Activated CD4-positive, alpha-beta memory T cell treated with anti-CD3 and anti-CD28 coated beads, Interleukin-2, amount 10 ng/mL, durations not matched to agents 7 days and 5 days (primary cell): Measurements from ENCODE around the gene MCOLN2. TPM values are rescaled to one million over a fixed set of nuclear protein-coding genes. Genes with fewer than 3 reads are reported as not detected.

Experiments
- CTCF ChIA-PET: fragments of 350-600 bp; sonication (Branson Sonifier 250); formaldehyde crosslinking; loops from one replicate; lab custom pipeline; 2021; ENCODE audit warnings: antibody characterized with exemption, inconsistent platforms; lab: Charles Lee
- POLR2A ChIA-PET: fragments of 350-600 bp; sonication (Branson Sonifier 250); formaldehyde crosslinking; loops from one replicate; lab custom pipeline; 2021; ENCODE audit warnings: antibody characterized with exemption; lab: Charles Lee
- DNase-seq: peaks from one replicate; pipeline ENCODE4 v3.0.0-alpha.2; 2020
- H3K27ac Mint-ChIP-seq: one replicate; pipeline ENCODE4 v1.8.0; 2021; ENCODE audit warnings: mild to moderate bottlenecking, mixed read lengths
- H3K27me3 Mint-ChIP-seq: one replicate; pipeline ENCODE4 v1.8.0; 2021; ENCODE audit warnings: mixed read lengths
- H3K36me3 Mint-ChIP-seq: one replicate; pipeline ENCODE4 v1.8.0; 2021; ENCODE audit warnings: low read depth, mixed read lengths
- H3K4me1 Mint-ChIP-seq: one replicate; pipeline ENCODE4 v1.8.0; 2021; ENCODE audit warnings: mixed read lengths
- H3K4me3 Mint-ChIP-seq: one replicate; pipeline ENCODE4 v1.8.0; 2021; ENCODE audit warnings: mild to moderate bottlenecking, mixed read lengths
- H3K9me3 Mint-ChIP-seq: one replicate; pipeline ENCODE4 v1.8.0; 2021; ENCODE audit warnings: mixed read lengths
- total RNA-seq, 2 experiments: library from RNA; stranded (reverse); gene quantifications; one replicate each; pipeline ENCODE4 v1.2.3, GENCODE V29; 2021

The MCOLN2 gene
- 10 to 100 TPM; 27.2 to 28.2 TPM for total RNA-seq

DNA sequence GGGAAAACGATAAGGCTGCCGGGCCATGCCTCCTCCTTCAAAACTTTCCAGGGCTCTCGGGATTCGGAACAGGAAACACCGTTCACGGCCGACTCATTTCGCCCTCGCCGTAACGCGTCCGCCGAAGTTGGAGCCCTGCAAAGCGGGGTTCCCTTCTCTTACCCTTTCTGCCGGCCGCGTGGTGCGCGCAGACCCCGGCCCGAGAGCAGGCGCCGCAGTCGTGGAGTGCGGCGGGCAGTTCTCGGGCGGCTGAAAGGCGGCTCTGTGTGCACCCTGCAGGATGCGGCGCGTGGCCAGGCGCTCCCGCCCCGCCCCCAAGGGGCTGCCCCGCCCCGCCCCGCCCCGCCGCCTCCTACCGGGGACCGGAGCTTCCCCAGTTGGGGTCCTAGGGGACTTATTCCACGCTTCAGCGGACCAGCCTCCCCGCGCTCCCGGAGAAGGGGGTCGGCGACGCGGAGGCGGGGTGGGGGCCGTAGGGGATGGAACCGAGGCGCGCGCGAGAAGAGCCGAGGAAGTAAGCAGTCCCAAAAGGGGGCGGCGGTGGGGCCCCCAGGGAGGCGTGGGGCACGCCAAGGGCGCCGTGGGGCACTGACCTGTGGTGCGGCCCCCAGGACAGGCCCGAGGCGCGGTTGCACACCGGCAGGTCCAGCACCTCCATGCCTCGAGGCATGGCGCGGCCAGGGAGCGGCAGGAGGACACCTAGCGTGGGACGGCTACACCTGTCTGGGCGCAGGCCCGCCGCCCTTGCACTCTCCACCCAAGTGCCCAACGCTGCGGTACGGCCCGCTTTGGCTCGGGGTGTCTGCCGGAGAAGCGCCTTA, at the start of gene MCOLN2:
Gene MCOLN2, minus strand, starts transcription at position 268 of the 821 bp plus-strand sequence. Its CDS starts 241 bp downstream, at position 27.
- peak; percentile 66 for DNase-seq
- ChIA-PET POLR2A (interaction anchor here (0.6 to 3.7 kb wide), 8 partner anchors 14 to 424 kb away, joined by 3 to 34 read pairs (median 11); partner anchors contain the start of gene BCL10), CTCF (interaction anchor here (0.6 to 3.9 kb wide), 5 partner anchors 25 to 263 kb away, joined by 3 to 19 read pairs (median 10); partner anchors contain the start of gene C1orf52)
- H3K9me3 Mint-ChIP-seq = no peaks in the 10 kb centered on the region
- H3K4me1 Mint-ChIP-seq = peaks cover 50% of the 10 kb centered on the region
- peaks cover 20% of the 10 kb centered on the region for H3K36me3 Mint-ChIP-seq
- peaks cover 25% of the 10 kb centered on the region for H3K27me3 Mint-ChIP-seq
- H3K4me3 Mint-ChIP-seq = peak within 1 kb of the TSS; percentile 79
- H3K27ac Mint-ChIP-seq = peak within 1 kb of the TSS; percentile 76

DNA sequence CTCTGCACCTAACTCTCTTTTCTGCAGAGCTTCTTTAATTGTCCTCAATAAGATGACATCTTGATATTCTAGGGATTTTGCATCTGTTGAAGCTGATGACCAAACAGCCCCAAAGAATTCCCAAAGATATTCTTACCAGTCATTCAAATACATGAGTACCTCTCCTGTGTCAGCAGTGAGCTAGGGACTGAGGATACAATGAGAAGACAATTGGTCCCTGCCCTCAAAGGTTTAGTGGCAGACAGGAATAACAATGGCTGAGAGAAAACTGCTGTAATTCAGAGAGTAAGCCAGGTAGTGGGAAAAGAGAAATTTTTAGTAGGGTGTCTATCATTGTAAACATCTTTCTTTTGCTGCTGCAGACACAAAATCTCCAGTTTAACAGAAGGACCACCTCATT, 45.5 kb upstream of the MCOLN2 start:
- no peak overlapping the region for H3K4me3 Mint-ChIP-seq

DNA sequence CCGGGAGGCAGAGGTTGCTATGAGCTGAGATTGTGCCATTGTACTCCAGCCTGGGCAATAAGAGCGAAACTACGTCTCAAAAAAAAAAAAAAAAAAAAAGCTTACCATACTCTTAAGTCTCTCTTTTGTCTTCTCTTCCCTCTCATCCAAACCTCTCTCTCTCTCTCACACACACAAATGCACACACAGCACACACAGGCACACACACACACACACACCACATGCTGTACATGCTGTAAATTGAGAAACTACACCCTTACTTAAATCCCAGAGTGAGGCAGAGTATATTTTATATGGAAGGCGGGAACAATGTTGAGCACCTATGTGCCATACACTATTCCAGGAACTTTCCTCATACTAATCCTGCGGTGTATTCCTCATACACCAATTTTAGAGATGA, 44.9 kb upstream of the MCOLN2 start:
- Mint-ChIP-seq H3K36me3 (no peaks in the 10 kb centered on the region), H3K27me3 (peaks cover 40% of the 10 kb centered on the region), H3K9me3 (no peaks in the 10 kb centered on the region), H3K27ac (no peak overlapping the region), H3K4me3 (no peak overlapping the region), H3K4me1 (no peaks in the 10 kb centered on the region)
- no peak for DNase-seq
- ChIA-PET CTCF (interaction anchor here (0.7 to 0.9 kb wide), 2 partner anchors 40 to 97 kb away, joined by 3 read pairs; no protein-coding TSS in a partner anchor), POLR2A (no interaction called here)

More for the DNA sequence above, 45.5 kb upstream of the MCOLN2 start:
- H3K9me3 Mint-ChIP-seq = no peaks in the 10 kb centered on the region
- ChIA-PET CTCF (interaction anchor here (0.6 kb wide), 1 partner anchor 97 kb away, joined by 3 read pairs; no protein-coding TSS in a partner anchor), POLR2A (no interaction called here)
- H3K27ac Mint-ChIP-seq = no peak overlapping the region
- H3K27me3 Mint-ChIP-seq = peaks cover 46% of the 10 kb centered on the region
- DNase-seq = no peak
- H3K4me1 Mint-ChIP-seq = peaks cover 3% of the 10 kb centered on the region
- no peaks in the 10 kb centered on the region for H3K36me3 Mint-ChIP-seq

DNA sequence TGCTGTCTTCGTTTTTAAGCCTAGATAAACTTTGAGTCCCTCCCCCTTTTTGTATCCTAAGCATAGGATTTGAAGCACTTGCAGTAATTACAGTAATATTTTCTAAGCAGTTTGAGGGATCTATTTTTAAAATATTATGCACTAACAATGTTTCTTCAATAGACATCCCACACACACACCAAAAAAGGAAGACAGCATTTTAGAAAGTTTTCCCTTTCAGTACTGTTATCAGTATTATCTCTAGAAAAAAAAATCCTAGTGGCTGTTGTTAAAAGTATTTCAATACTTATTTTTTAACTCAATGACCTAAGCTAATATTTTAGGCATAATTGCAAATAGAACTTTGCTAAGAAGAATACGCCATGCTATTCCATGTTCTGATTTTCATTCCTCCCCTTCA, 36.3 kb upstream of the MCOLN2 start:
- POLR2A ChIA-PET = no interaction called here
- no peaks in the 10 kb centered on the region for H3K4me1 Mint-ChIP-seq
- CTCF ChIA-PET = interaction anchor here (1.8 to 2.4 kb wide), 2 partner anchors 88 to 221 kb away, joined by 6 read pairs; no protein-coding TSS in a partner anchor
- H3K36me3 Mint-ChIP-seq = no peaks in the 10 kb centered on the region
- no peaks in the 10 kb centered on the region for H3K9me3 Mint-ChIP-seq
- DNase-seq = no peak
- H3K27me3 Mint-ChIP-seq = peaks cover 3% of the 10 kb centered on the region
- no peak overlapping the region for H3K27ac Mint-ChIP-seq
- H3K4me3 Mint-ChIP-seq = no peak overlapping the region

DNA sequence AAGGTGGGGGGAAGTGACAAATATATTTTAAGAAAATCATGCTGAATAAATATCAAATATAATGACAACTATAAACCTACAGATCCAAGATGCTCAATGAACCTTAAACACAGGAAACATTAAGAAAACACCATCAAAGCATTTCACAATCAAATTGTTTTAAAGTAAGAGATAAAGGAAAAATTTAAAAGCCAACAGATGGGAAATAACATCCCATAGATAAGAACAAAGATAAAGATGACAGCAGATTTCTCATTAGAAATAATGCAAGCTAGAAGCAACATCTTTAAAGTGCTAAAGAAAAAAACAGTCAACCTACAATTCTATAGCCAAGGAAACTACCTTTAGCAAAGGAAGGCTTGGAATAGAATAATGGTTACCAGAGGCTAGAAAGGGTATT, 33.6 kb upstream of the MCOLN2 start:
- Mint-ChIP-seq H3K4me1 (peaks cover 9% of the 10 kb centered on the region), H3K36me3 (no peaks in the 10 kb centered on the region), H3K4me3 (no peak overlapping the region), H3K9me3 (no peaks in the 10 kb centered on the region), H3K27me3 (peaks cover 3% of the 10 kb centered on the region), H3K27ac (no peak overlapping the region)
- ChIA-PET CTCF (interaction anchor here (0.6 to 1.3 kb wide), 2 partner anchors 86 to 224 kb away, joined by 3 to 4 read pairs; no protein-coding TSS in a partner anchor), POLR2A (no interaction called here)
- no peak for DNase-seq

DNA sequence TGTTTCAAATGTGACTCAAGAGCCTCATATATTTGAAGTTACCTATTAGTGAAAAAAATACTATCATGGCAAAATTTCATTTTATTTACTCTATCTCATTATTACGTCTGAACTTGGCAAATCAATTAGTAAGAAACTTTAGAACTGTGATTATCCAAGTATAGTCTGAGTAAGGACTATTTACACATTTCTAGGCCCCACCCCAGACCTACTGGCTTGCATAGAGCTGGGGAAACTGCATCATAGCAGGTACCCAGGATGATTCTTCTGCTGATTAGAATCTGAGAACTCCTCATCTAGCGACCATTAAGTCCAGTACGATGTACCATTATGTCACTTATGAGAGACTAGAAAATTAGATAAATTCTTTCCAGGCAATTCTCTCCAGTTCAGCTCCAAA, 31.2 kb upstream of the MCOLN2 start:
- H3K4me3 Mint-ChIP-seq = no peak overlapping the region
- H3K36me3 Mint-ChIP-seq = no peaks in the 10 kb centered on the region
- CTCF ChIA-PET = interaction anchor here (0.7 to 4.2 kb wide), 12 partner anchors 12 to 231 kb away, joined by 3 to 101 read pairs (median 6); partner anchors contain the start of genes C1orf52 and MCOLN2
- no peak for DNase-seq
- H3K9me3 Mint-ChIP-seq = no peaks in the 10 kb centered on the region
- POLR2A ChIA-PET = interaction anchor here (1.0 to 1.6 kb wide), 4 partner anchors 32 to 83 kb away, joined by 3 to 18 read pairs (median 7); partner anchors contain the start of gene MCOLN2
- H3K27me3 Mint-ChIP-seq = no peaks in the 10 kb centered on the region
- H3K27ac Mint-ChIP-seq = no peak overlapping the region
- H3K4me1 Mint-ChIP-seq = peaks cover 9% of the 10 kb centered on the region

DNA sequence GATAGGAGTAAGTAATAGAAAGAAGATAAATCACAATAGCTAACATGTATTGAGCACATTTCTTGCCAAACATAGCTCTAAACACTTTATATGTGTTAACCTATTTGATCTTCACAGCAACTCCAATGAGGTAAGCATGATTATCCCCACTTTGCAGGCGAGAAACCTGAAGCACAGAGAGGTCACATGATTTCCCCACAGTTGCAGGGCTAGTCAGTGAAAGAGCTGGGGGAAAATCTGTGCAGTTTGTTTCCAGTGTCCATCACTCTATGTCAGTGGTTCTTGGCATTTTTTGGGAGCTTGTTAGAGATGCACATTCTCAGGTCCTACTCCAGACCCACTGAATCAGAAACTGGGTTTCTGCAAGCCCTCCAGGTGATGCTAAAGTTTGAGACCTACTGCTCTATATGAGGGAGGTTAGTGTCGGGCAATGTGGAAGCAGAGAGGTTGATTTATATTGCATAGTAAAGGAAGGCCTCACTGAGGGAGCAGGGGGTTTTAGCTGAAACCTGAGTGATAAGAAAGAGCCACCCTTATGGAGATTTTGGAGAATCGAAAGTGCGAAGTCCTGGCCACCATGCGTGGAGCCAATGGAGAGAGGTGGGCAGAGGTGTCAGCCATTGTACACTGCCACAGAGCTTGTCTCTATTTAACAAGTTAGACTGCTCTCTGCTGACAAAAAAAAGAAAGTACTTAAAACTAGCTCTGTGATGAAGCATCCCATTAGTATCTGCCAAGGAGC, 30.5 kb upstream of the MCOLN2 start:
- no peaks in the 10 kb centered on the region for H3K27me3 Mint-ChIP-seq
- peak overlapping the region; percentile 17 for H3K27ac Mint-ChIP-seq
- CTCF ChIA-PET = interaction anchor here (0.7 to 4.2 kb wide), 12 partner anchors 11 to 231 kb away, joined by 3 to 101 read pairs (median 6); partner anchors contain the start of genes C1orf52 and MCOLN2
- peak; percentile 24 for DNase-seq
- H3K36me3 Mint-ChIP-seq = no peaks in the 10 kb centered on the region
- peaks cover 9% of the 10 kb centered on the region for H3K4me1 Mint-ChIP-seq
- no peaks in the 10 kb centered on the region for H3K9me3 Mint-ChIP-seq
- POLR2A ChIA-PET = interaction anchor here (1.0 to 1.6 kb wide), 4 partner anchors 31 to 83 kb away, joined by 3 to 18 read pairs (median 7); partner anchors contain the start of gene MCOLN2
- H3K4me3 Mint-ChIP-seq = peak overlapping the region; percentile 5

DNA sequence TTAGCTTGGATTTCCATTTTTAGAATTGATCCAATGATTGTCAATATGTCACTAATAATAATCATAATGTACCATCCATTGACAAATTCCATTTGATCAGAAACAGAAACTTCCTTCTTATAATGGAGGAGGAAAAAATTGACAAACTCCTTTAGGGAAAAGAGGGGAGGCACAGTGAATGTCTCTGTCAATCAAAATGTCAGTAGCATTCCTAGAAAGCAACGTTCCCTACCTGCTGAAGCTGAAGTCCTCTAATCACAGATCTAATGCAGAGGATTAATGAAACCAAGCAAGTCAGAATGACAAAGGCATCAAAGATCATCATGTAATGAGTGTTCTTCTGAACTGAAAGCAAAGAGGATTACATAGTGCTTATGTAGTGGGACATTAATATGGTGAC, 29.0 kb upstream of the MCOLN2 start:
- H3K27ac Mint-ChIP-seq = no peak overlapping the region
- H3K27me3 Mint-ChIP-seq = peaks cover 3% of the 10 kb centered on the region
- ChIA-PET CTCF (interaction anchor here (4.2 kb wide), 1 partner anchor 81 kb away, joined by 101 read pairs; no protein-coding TSS in a partner anchor), POLR2A (no interaction called here)
- H3K9me3 Mint-ChIP-seq = no peaks in the 10 kb centered on the region
- no peak for DNase-seq
- H3K4me1 Mint-ChIP-seq = peaks cover 9% of the 10 kb centered on the region
- H3K4me3 Mint-ChIP-seq = no peak overlapping the region
- no peaks in the 10 kb centered on the region for H3K36me3 Mint-ChIP-seq

DNA sequence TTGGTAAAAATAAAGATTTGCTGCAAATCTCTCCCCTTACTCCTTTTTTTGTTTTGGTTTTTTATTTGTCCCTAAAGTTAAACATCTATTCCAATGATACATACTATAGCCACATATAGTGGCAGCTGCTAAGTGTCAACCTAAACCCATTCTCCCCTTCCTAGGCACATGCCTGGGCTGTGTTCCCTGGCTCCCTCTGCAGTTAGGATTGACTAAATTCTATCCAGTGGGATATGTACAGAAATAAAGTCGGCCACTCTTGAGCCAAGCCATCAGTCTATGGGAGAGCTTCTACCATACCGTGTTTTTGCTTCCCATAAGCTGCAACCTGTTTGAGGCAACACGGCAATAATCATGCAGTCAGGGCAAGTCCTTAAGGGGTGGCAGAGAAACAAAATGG, 27.8 kb upstream of the MCOLN2 start:
- DNase-seq = no peak
- no peak overlapping the region for H3K4me3 Mint-ChIP-seq
- no peaks in the 10 kb centered on the region for H3K36me3 Mint-ChIP-seq
- ChIA-PET POLR2A (interaction anchor here (0.6 to 0.8 kb wide), 2 partner anchors 15 to 80 kb away, joined by 3 to 4 read pairs; no protein-coding TSS in a partner anchor), CTCF (interaction anchor here (4.2 kb wide), 1 partner anchor 80 kb away, joined by 101 read pairs; no protein-coding TSS in a partner anchor)
- H3K4me1 Mint-ChIP-seq = peaks cover 9% of the 10 kb centered on the region
- H3K27me3 Mint-ChIP-seq = peaks cover 3% of the 10 kb centered on the region
- no peak overlapping the region for H3K27ac Mint-ChIP-seq
- no peaks in the 10 kb centered on the region for H3K9me3 Mint-ChIP-seq

DNA sequence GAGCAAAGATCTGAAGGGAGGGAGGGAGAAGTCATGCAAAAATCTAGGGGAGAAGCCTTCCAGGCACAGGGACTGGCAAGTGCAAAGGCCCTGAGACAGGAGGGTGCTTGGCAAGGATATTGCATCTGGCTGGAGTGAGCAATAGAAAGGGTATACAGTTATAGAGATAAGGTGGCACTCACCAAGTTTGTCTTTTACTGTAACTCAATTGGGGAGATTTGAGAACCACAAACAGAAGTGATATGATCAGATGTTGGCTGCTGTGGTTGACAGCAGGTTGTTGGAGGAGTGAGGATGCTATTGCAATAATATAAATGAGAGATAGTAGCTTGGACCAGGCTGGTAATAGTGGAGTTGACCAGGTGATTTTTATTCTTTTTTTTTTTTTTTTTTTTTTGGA, 25.8 kb upstream of the MCOLN2 start:
- no peak for DNase-seq
- Mint-ChIP-seq H3K4me1 (peaks cover 7% of the 10 kb centered on the region), H3K9me3 (no peaks in the 10 kb centered on the region), H3K27ac (no peak overlapping the region), H3K36me3 (no peaks in the 10 kb centered on the region), H3K4me3 (no peak overlapping the region), H3K27me3 (peaks cover 3% of the 10 kb centered on the region)
- POLR2A ChIA-PET = interaction anchor here (0.6 kb wide), 1 partner anchor 78 kb away, joined by 3 read pairs; no protein-coding TSS in a partner anchor
- CTCF ChIA-PET = interaction anchor here (0.7 to 1.9 kb wide), 2 partner anchors 78 to 79 kb away, joined by 4 to 6 read pairs; no protein-coding TSS in a partner anchor

DNA sequence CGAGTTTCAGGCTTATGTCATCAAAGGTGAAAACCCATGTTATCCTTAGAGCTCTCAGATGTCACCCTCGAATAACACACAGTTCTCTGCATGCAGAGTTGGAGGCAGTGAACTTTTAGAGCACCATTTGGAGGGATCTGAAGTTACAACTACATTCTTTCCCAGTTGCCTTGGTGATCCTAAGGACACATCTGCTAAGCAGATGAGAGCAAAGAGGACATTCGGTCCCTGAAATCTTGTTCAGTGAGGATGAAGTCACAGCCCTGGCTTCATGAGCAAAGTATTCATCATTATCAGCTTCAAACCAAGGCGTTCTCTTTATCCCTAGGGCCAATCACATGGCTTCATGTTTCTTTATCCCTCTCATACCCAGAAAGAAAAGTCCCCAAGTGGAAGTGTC, 23.1 kb upstream of the MCOLN2 start:
- H3K4me3 Mint-ChIP-seq = no peak overlapping the region
- DNase-seq = no peak
- ChIA-PET POLR2A (no interaction called here), CTCF (interaction anchor here (1.3 to 1.8 kb wide), 2 partner anchors 71 to 75 kb away, joined by 4 read pairs; no protein-coding TSS in a partner anchor)
- H3K9me3 Mint-ChIP-seq = no peaks in the 10 kb centered on the region
- no peaks in the 10 kb centered on the region for H3K36me3 Mint-ChIP-seq
- peaks cover 3% of the 10 kb centered on the region for H3K27me3 Mint-ChIP-seq
- no peak overlapping the region for H3K27ac Mint-ChIP-seq
- H3K4me1 Mint-ChIP-seq = peaks cover 9% of the 10 kb centered on the region

DNA sequence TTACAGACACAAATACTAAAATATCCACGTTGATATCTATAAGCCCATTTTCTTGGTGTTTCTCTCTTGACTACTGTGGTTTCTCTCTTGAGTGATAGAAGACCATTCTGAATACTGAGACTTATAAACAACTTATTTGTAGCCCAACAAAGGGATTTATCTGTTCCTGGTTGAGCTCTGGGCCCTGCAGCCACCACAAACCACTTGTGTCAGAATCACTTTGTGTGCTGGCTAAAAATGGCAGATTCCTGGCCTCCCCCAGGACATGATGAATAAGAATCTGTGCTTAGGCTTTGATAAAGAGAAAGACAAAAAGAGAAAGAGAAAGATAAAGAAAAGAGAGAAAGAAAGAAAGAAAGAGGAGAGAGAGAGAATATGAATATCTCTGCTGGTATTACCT, 18.9 kb upstream of the MCOLN2 start:
- no peak overlapping the region for H3K4me3 Mint-ChIP-seq
- peaks cover 2% of the 10 kb centered on the region for H3K36me3 Mint-ChIP-seq
- ChIA-PET POLR2A (no interaction called here), CTCF (no interaction called here)
- H3K4me1 Mint-ChIP-seq = peaks cover 14% of the 10 kb centered on the region
- H3K27ac Mint-ChIP-seq = no peak overlapping the region
- H3K9me3 Mint-ChIP-seq = peaks cover 8% of the 10 kb centered on the region
- no peak for DNase-seq
- H3K27me3 Mint-ChIP-seq = peaks cover 2% of the 10 kb centered on the region
